Endothelial cell of umbilical vein (primary cell): ENCODE measurements around the gene KDM4D. TPM values are rescaled to one million over a fixed set of nuclear protein-coding genes. Genes with fewer than 3 reads are reported as not detected.

ENCODE experiments used
- BruUV-seq: library from RNA; stranded (reverse); fragments of 400-500 nt; replicated peaks from 2 replicates; lab custom pipeline; 2021; lab: Mats Ljungman, UMichigan
- CTCF ChIA-PET: fragments of 300-600, 350-600 bp; sonication (Branson Sonifier 250); formaldehyde crosslinking; loops from one replicate; lab custom pipeline; 2021; ENCODE audit warnings: antibody characterized with exemption, inconsistent platforms; lab: Charles Lee
- POLR2A ChIA-PET: fragments of 300-600, 350-600 bp; sonication (Branson Sonifier 250); formaldehyde crosslinking; loops from one replicate; lab custom pipeline; 2021; ENCODE audit warnings: antibody characterized with exemption, inconsistent platforms; lab: Charles Lee
- DNase-seq: peaks from one replicate; pipeline ENCODE4 v3.0.0-alpha.2; 2011; ENCODE audit warnings: low read depth, low spot score
- FAIRE-seq: peaks from 2 replicates; lab custom pipeline; 2011; peaks lifted over from hg19 to GRCh38; lab: Jason Lieb, UNC
- H2AFZ ChIP-seq: 2 replicates; pipeline ENCODE4 v1.6.0; 2012; ENCODE audit warnings: low read depth, low read length, control low read depth, inconsistent platforms
- H3K27ac ChIP-seq: 2 replicates; pipeline ENCODE4 v1.5.1; 2011; ENCODE audit warnings: low read depth, mild to moderate bottlenecking, control low read depth, low read length, moderate library complexity; ENCODE audit not compliant: insufficient read depth
- H3K27me3 ChIP-seq, 2 experiments: 2 replicates each; pipeline versions ENCODE4 v1.6.0 to v1.6.1; 2011; ENCODE audit warnings: low read length in 2 of 2, mixed read lengths in 1 of 2; ENCODE audit not compliant: control insufficient read depth in 2 of 2, insufficient read depth in 2 of 2
- H3K36me3 ChIP-seq, 2 experiments: 2 replicates in 1 of 2; 3 replicates in 1 of 2; pipeline ENCODE4 v1.5.1; 2011; ENCODE audit warnings: low read length in 2 of 2, mild to moderate bottlenecking in 1 of 2, moderate library complexity in 1 of 2; ENCODE audit not compliant: control insufficient read depth in 2 of 2, insufficient read depth in 2 of 2; ENCODE audit errors: extremely low read depth in 1 of 2
- H3K4me1 ChIP-seq: 3 replicates; pipeline ENCODE4 v1.5.1; 2011; ENCODE audit warnings: mild to moderate bottlenecking, low read length; ENCODE audit not compliant: control insufficient read depth, insufficient read depth; ENCODE audit errors: extremely low read depth
- H3K4me2 ChIP-seq: 2 replicates; pipeline ENCODE4 v1.6.1; 2011; ENCODE audit warnings: low read length, control low read depth, mixed read lengths; ENCODE audit not compliant: insufficient read depth
- H3K4me3 ChIP-seq, 3 experiments: fragments of 200-600 bp in 1 of 3; sonication (generic), shearing (Covaris generic) in 1 of 3; replicated peaks in 1 of 3; 2 replicates each; pipeline ENCODE4 v1.5.1; 2011 to 2016; ENCODE audit warnings: control low read depth in 3 of 3, low read length in 3 of 3, mild to moderate bottlenecking in 2 of 3, inconsistent platforms in 1 of 3, low read depth in 1 of 3, moderate library complexity in 1 of 3; ENCODE audit not compliant: insufficient read depth in 1 of 3
- H3K79me2 ChIP-seq: 2 replicates; pipeline ENCODE4 v1.6.0; 2012; ENCODE audit warnings: low read length, inconsistent platforms; ENCODE audit not compliant: control insufficient read depth, insufficient read depth
- H3K9ac ChIP-seq: replicated peaks from 2 replicates; pipeline ENCODE3; 2011; ENCODE audit warnings: low read length, control low read depth; ENCODE audit not compliant: insufficient read depth; ENCODE audit errors: extremely low read depth
- H3K9me1 ChIP-seq: replicated peaks from 3 replicates; pipeline ENCODE4 v1.6.0; 2011; ENCODE audit warnings: mild to moderate bottlenecking, low read length; ENCODE audit not compliant: control insufficient read depth, insufficient read depth; ENCODE audit errors: extremely low read depth
- H3K9me3 ChIP-seq: replicated peaks from 2 replicates; pipeline ENCODE4 v1.5.1; 2012; ENCODE audit warnings: low read length, inconsistent platforms; ENCODE audit not compliant: control insufficient read depth, insufficient read depth
- H4K20me1 ChIP-seq: replicated peaks from 2 replicates; pipeline ENCODE3; 2011; ENCODE audit warnings: mild to moderate bottlenecking, low read length; ENCODE audit not compliant: control insufficient read depth, insufficient read depth; ENCODE audit errors: extremely low read depth
- EZH2 ChIP-seq: IDR thresholded peaks from 2 replicates; pipeline ENCODE4 v1.6.1; 2012; ENCODE audit warnings: borderline replicate concordance, low read depth, mild to moderate bottlenecking, moderate library complexity, low read length, inconsistent platforms; ENCODE audit not compliant: severe bottlenecking
- FOS ChIP-seq: IDR thresholded peaks from 2 replicates; pipeline ENCODE4 v1.6.1; 2011; ENCODE audit warnings: mild to moderate bottlenecking, low read length, moderate library complexity, borderline replicate concordance; ENCODE audit not compliant: insufficient read depth
- GATA2 ChIP-seq: IDR thresholded peaks from 2 replicates; pipeline ENCODE4 v1.7.0; 2011; ENCODE audit warnings: low read depth, mild to moderate bottlenecking, moderate library complexity, mixed read lengths, low read length; ENCODE audit not compliant: insufficient read length, insufficient read depth
- JUN ChIP-seq: IDR thresholded peaks from 2 replicates; pipeline ENCODE4 v1.6.1; 2011; ENCODE audit warnings: borderline replicate concordance, low read depth; ENCODE audit not compliant: insufficient read length, insufficient read depth
- MYC ChIP-seq: IDR thresholded peaks from one replicate; pipeline ENCODE4 v1.6.1; 2011; ENCODE audit warnings: mild to moderate bottlenecking, low read depth, low read length
- POLR2A ChIP-seq: IDR thresholded peaks from 2 replicates; pipeline ENCODE4 v1.6.1; 2012; ENCODE audit warnings: low read depth, mild to moderate bottlenecking, control low read depth, low read length
- POLR2AphosphoS5 ChIP-seq: IDR thresholded peaks from 2 replicates; pipeline ENCODE4 v1.6.1; 2012; ENCODE audit warnings: low read depth, mild to moderate bottlenecking, control low read depth, low read length, moderate library complexity; ENCODE audit not compliant: insufficient read depth
- dilution Hi-C: fragments of 300-500 bp; cut with MboI; formaldehyde crosslinking; loops from one replicate; pipeline ENCODE4 v1.15.0; 2019; ENCODE audit warnings: low sequenced_read_pairs; ENCODE audit not compliant: extremely low pct_ligation_motif_present
- intact Hi-C: fragments of 100-400 bp; cut with micrococcal nuclease; formaldehyde crosslinking; loops from one replicate; pipeline ENCODE4 v1.10.0; 2022
- polyA plus RNA-seq, 4 experiments: library from polyadenylated mRNA; depleted of rRNA in 3 of 4; stranded (reverse) in 3 of 4; unstranded in 1 of 4; fragments of >200 nt; gene quantifications; 2 replicates each; pipeline versions ENCODE4 v1.2.1 to v1.2.3, GENCODE V29; 2011 to 2012; ENCODE audit warnings: missing spikeins in 1 of 4
- total RNA-seq: library from RNA; stranded (reverse); gene quantifications from 2 replicates; pipeline ENCODE4 v1.2.3, GENCODE V29; 2021
- TF ChIP-seq, protein P1 (sequence below), 2 donors: IDR thresholded peaks; 1 replicate in 1 of 2; 2 replicates in 1 of 2; pipeline ENCODE4 v1.5.1; 2011; ENCODE audit warnings: low read length in 2 of 2, mild to moderate bottlenecking in 2 of 2, moderate library complexity in 2 of 2, control low read depth in 1 of 2, inconsistent platforms in 1 of 2, low read depth in 1 of 2; ENCODE audit not compliant: insufficient read depth in 1 of 2; ENCODE audit errors: extremely low read depth in 1 of 2
- TF ChIP-seq, protein P2 (sequence below): IDR thresholded peaks from 2 replicates; pipeline ENCODE4 v1.6.1; 2011; ENCODE audit not compliant: insufficient read depth, insufficient read length

KDM4D gene
- total and polyA plus RNA-seq, 2 donors (not counting 3 experiments of a cell fraction or from before 2014, with no cell fraction given), result 1.0 to 1.3 TPM

DNA sequence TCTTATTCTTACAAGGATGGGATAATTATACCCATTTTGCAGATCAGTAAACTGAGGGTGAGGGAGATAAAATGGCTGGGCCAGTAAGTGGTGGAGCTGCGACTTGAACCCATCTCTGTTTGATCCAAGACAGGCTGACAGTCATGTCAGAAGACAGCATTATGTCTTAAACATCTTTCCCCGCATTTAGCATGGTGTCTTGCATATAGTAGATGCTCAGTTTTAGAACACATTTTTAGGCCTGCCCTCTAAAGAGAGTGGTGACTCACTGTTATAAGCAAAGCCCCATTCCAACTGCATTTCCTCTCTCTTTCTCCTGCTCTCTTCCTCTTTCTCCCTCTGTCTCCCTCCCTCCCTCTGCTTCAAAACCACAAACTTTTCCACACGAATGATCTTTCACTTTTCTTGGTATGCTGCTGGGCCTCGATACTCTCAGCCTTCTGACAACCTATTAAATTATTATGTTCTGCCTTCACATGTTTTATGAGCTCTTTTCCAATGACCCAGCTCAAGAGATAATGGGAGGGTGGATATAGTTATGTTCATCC, 25.4 kb upstream of the KDM4D start:
- intact Hi-C loops, result no loop called here
- no peak for TF ChIP-seq POLR2AphosphoS5

DNA sequence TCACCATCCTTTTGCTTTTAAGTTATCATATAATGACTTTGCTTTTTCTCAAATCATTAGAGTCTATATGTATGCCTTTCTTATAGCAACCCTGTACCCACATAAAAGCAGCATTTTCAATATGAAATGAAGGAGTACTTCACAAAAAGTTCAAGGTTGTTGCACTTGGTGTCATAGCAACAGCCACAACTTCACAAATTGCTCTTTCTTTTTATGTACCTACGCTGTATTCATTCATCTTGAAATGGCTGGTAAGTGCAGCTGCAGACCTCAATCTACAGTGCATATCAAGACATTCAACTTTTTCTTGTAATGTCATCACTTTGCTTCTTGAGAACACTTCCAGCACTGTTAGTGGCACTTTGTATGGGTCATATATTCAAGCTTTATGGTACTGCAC, 18.8 kb upstream of the KDM4D start:
- FAIRE-seq (no peak), DNase-seq (no peak)
- no peak overlapping the region for H3K4me3 ChIP-seq
- no peak overlapping the region for H2AFZ ChIP-seq
- H3K27ac ChIP-seq, result no peak overlapping the region
- H4K20me1 ChIP-seq, result no peaks in the 10 kb centered on the region
- H3K9me3 ChIP-seq, result no peaks in the 10 kb centered on the region
- H3K9me1 ChIP-seq, result no peaks in the 10 kb centered on the region
- no peaks in the 10 kb centered on the region for H3K36me3 ChIP-seq
- no peak overlapping the region for H3K9ac ChIP-seq
- intact Hi-C loops, result no loop called here
- TF ChIP-seq JUN, result no peak
- no peak for TF ChIP-seq EZH2
- no peak for TF ChIP-seq FOS
- TF ChIP-seq, protein P1, sequence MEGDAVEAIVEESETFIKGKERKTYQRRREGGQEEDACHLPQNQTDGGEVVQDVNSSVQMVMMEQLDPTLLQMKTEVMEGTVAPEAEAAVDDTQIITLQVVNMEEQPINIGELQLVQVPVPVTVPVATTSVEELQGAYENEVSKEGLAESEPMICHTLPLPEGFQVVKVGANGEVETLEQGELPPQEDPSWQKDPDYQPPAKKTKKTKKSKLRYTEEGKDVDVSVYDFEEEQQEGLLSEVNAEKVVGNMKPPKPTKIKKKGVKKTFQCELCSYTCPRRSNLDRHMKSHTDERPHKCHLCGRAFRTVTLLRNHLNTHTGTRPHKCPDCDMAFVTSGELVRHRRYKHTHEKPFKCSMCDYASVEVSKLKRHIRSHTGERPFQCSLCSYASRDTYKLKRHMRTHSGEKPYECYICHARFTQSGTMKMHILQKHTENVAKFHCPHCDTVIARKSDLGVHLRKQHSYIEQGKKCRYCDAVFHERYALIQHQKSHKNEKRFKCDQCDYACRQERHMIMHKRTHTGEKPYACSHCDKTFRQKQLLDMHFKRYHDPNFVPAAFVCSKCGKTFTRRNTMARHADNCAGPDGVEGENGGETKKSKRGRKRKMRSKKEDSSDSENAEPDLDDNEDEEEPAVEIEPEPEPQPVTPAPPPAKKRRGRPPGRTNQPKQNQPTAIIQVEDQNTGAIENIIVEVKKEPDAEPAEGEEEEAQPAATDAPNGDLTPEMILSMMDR (IDR thresholded peaks at IDR 0.05; ENCODE audit: extremely low read depth in 1 of 2, insufficient read depth in 1 of 2, low read depth in 1 of 2, low read length in 2 of 2), result no peak
- no peak for TF ChIP-seq POLR2A
- no peak for TF ChIP-seq POLR2AphosphoS5
- TF ChIP-seq MYC, result no peak
- no peak for TF ChIP-seq GATA2
- TF ChIP-seq, protein P2, sequence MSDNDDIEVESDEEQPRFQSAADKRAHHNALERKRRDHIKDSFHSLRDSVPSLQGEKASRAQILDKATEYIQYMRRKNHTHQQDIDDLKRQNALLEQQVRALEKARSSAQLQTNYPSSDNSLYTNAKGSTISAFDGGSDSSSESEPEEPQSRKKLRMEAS, result no peak
- no peak overlapping the region for H3K4me2 ChIP-seq
- ChIA-PET POLR2A (no interaction called here), CTCF (interaction anchor here (1.9 to 2.1 kb wide), 2 partner anchors 9 to 14 kb away, joined by 5 to 7 read pairs; no protein-coding TSS in a partner anchor)
- H3K4me1 ChIP-seq, result no peaks in the 10 kb centered on the region
- BruUV-seq, result no TSS peak
- H3K27me3 ChIP-seq, result no peaks in the 10 kb centered on the region
- H3K79me2 ChIP-seq, result no peaks in the 10 kb centered on the region
- dilution Hi-C loops, result no loop called here

More for the DNA sequence above, 25.4 kb upstream of the KDM4D start:
- Histone ChIP-seq H3K4me3 (no peak overlapping the region), H4K20me1 (no peaks in the 10 kb centered on the region), H3K9me1 (no peaks in the 10 kb centered on the region), H3K4me1 (no peaks in the 10 kb centered on the region), H3K9me3 (no peaks in the 10 kb centered on the region), H3K36me3 (no peaks in the 10 kb centered on the region), H3K9ac (no peak overlapping the region), H3K4me2 (no peak overlapping the region), H3K79me2 (no peaks in the 10 kb centered on the region), H2AFZ (no peak overlapping the region), H3K27me3 (no peaks in the 10 kb centered on the region), H3K27ac (no peak overlapping the region)
- FAIRE-seq (peak; percentile 48), DNase-seq (no peak)
- dilution Hi-C loops, result no loop called here
- POLR2A ChIA-PET, result no interaction called here
- no TSS peak for BruUV-seq
- CTCF ChIA-PET, result interaction anchor here (0.7 to 1.3 kb wide), 2 partner anchors 20 to 294 kb away, joined by 3 to 6 read pairs; no protein-coding TSS in a partner anchor
